HG02981 (cell line): Measurements from ENCODE around the gene C1orf210.

Source experiments
- ATAC-seq: cut with Tn5 transposase; IDR thresholded peaks from one replicate; pipeline ENCODE4 v1.9.1; 2021; ENCODE audit warnings: mild to moderate bottlenecking, moderate library complexity; ENCODE audit not compliant: unreplicated experiment

Gene C1orf210

DNA sequence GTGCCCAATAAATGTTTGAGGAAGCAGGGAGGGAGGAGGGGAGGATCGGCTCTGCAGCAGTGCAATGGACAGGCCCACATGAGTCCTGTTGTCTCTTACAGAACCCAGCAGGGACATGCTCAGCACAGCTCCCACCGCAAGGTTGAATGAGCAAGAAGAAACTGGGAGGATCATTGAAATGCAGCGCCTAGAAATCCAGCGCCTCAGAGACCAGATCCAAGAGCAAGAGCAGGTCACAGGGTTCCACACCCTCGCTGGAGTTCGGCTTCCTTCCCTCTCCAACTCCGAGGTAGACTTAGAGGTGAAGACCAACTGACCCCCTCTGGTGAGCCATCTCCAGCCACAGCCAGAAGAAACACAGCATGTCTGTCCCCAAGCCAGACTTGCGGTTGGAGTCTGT is 31.5 kb downstream of the C1orf210 start:
- ATAC-seq, result no peak

DNA sequence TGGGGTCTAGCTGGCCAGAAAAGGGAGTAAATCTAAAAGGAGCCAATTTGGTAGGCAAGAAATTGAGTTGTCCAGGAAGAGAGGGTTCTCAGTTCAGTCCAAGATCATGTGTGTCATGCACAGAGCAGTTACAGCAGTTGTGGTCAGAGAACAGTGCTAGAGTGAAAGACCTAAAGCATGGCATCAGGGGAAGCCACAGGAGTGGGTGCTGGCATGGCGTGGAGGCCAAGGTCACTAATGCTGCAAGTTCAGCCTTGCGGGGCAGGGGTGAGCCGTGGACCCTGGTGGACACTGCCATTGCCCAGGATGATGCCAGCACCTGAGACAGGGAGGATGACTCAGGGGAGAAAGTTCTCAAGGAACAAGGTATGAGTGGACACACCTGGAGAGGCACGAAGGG is 32.2 kb downstream of the C1orf210 start:
- ATAC-seq, result no peak

DNA sequence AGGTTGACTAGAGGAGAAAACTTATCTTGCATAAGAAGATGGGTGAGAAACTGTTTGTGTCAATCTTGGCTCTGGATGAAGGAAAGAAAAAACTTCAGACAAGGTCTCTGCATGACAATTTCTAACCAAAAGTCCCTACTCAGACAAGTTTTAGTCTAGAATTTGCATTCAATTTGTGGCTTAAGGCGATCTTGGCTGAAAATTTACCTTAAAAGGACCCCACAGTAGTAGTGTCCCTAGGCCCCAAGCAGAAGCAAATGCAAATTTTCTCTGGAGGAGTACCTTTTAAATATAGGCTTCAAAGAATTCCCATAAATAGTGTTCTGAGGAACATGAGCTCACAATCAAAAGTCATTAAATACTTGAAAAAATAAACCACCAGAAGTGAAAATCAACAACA is 33.2 kb downstream of the C1orf210 start:
- ATAC-seq, result no peak

DNA sequence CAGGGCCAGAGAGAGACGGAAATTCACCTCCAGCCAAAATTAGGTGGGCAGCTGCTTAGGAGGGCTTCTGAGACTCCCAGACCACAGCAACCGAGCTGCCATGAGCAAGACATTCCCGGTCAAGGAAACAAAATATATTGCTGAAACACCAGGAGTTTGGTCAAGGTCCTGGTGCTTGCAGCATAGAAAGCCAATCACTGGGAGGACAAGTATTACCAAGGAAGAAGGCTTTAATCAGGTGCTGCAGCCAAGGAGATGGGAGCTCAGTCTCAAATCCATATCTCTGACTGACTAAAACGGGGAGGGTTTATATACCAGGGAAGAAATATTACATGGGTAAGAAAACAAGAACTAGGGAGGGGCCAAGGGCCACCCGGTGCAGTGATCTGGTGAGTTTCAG is 34.4 kb downstream of the C1orf210 start:
- ATAC-seq, result no peak

DNA sequence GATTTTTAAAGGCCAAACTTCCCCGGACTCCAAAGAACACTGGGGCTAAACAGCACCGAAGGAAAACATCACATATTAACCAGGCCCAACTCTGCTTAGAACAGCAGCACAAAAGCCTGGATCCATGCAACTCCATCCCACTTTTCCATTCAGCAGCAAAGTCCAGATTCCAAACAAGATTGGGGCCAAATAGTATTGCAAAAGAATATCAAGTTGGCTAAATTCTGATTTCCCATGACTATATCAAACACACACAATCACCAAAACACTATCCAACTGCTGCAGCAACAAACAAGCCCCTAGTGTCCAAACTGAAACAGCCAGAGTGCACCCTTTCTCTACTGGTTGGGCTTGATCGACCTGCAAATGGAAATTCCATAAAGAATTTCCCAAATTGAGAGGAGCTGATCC is 35.0 kb downstream of the C1orf210 start:
- ATAC-seq, result no peak

DNA sequence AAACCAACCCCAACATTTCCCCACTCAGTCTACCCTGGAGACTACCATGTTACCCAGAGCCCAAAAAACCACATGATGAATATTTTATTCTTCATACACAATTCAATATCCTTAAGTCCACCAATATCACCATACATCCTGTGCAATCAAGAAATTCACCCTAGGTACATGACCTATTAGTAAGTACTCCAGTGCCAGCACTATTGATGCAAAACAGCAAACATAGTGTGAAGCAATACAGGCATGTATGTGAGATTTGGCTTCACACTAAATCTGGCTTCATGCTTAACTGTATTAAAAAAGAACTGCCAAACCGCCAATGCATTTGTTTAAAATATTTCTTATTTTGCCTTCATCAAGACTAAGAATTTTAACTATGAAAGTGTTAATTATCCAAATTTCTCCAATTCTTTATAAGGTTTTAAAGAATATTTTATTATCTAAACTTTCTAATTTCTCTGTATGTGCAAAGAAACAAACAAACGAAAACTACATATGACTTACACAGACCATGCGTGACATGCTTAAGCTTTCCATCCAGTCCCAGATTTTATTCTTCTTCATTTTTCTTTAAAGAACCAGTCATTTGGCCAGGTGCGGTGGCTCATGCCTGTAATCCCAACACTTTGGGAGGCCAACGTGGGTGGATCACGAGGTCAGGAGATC is 38.0 kb downstream of the C1orf210 start:
- ATAC-seq, result no peak

DNA sequence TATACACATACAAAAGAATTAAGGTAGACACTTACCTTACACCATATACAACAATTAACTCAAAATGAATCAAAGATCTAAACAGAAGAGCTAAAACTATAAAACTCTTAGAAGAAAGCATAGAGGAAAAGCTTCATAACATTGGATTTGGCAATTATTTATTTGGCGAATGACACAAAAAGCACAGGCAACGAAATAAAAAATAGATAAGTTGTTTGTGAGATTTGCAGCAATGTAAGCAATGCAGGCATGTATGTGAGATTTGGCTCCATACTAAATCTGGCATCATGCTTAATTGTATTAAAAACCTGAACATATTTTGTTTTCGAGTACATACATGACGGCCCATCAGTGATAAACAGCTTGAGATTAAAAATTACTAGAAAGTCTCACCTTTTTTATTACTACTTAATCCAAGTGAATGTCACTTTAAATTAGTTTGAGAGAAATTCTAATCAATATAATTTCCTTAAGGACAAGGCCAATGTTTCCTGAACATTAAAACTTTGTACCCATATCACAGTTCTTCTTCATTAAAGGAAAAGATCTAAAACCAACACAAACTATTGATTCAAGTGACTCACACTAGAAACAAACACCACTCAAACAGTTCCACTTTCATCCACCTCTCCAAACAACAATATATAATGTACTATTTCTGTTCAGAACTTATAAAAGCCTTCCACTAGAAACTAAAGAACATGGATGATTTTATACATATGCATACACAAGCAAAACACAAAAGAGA is 38.7 kb downstream of the C1orf210 start:
- ATAC-seq, result no peak

DNA sequence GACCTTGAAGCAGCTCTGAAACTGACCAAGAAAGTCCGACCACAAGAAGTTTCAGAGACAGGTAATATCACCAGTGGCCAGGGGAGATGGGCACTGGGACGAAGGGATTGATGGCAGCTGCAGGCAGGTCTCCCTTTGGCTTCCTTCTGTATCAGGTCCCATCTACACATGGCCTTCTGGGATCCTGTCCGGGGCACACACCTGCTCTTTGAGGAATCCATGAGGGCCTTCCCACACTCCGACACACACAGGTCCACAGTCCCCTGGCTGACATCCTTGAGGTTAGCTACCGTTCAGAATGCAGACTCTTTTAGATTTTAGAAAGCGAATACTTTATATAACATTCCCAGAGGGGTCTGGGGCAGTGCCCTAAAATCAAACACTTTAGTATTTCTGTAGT is 42.1 kb downstream of the C1orf210 start:
- no peak for ATAC-seq

DNA sequence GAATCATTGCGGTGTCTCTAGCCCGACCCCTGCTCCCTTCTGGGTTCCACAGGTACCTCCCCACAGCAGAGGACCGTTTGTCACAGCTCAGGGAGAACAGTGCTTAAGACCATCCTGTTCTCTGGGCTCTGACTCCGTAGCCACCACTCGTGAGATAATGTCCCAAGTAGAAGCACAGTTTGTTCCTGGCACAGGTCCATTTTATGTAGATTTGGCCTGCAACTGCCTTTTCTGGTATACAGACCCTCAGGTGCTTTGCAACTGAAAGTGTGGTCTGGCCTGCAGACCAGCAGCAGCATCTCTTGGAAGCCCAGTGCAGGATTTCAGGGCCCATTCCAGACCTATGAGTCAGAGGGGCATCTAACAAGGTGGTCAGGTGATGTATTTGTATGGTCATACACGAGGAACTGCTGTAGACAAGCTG is 44.0 kb downstream of the C1orf210 start:
- no peak for ATAC-seq

DNA sequence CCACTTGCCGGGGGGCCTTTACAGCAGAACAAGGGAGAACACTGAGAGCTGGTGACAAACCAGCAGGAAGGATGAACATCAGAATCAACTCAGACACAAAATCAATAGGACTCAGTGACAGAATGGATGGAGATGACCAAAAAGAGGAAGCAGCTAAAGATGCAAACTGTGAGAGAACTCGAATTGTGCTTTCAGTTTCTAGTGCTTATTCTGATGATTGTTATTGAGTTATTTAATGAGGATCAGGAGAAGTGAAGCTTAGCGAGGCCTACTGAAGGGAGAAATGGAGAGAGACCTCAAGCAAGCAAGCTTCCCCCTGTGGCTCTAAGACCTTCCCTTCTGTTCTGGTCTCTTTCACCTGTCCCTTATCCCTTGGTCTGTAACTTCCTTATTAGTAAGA is 45.9 kb downstream of the C1orf210 start:
- no peak for ATAC-seq

DNA sequence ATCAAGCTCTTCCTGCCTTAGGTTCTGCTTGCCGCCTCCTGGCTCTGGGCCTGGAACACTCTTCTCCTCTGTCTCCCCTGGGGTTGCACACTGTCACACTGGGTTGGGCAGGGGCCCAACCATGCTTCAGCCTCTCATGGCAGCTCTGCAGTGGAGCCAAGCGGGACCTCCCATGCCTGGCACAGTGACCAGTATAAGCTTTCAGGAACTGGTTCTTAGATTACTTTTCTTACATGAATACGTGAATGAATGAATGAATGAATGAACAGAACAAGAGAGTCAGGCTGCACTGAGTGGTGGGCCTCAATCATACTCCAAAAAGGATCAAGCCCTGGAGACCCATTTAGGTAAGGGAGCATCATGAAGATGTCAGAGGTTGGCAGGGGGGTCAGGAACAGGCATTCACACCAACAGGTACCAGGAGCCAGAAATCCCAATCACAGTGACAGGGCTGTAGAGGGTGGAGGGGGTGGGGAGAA is 46.4 kb downstream of the C1orf210 start:
- ATAC-seq, result no peak

DNA sequence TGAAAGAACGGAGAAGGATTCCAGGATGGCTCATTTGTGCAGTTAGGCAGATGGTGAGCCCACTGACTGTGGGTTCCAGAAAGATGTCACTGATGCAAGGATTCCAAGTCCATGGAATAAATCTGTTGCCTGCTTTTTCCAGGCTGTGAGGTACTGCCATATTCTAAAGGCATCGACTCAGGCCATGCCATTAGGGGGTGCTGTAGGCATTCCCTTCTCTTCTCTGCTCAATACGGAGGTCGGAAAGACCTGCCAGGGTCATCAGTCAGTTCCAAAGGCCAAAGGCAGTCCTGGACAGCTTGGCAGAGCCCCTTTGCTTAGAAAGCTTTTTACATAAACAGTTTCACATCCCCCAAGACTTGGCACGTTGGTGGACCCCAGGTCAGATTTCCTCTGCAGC is 47.3 kb downstream of the C1orf210 start:
- ATAC-seq, result no peak

DNA sequence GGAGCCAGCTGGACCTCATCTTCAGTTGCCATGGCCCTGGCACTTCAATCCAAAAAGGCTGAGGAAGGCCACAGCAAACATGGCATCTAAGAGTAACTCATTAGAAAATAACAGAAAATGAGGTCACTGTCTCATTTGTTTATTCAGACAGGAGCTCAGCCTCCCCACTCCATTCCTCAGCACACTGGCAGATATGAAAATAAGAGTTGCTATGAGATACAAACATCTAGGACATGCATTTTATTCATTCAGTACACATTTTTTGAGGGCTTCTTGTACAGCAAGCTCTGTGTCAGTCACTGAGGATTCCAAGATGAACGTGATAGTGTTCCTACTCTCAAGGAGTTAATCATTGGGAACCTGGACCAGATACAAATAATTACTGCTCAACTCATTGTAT is 48.3 kb downstream of the C1orf210 start:
- ATAC-seq, result no peak

DNA sequence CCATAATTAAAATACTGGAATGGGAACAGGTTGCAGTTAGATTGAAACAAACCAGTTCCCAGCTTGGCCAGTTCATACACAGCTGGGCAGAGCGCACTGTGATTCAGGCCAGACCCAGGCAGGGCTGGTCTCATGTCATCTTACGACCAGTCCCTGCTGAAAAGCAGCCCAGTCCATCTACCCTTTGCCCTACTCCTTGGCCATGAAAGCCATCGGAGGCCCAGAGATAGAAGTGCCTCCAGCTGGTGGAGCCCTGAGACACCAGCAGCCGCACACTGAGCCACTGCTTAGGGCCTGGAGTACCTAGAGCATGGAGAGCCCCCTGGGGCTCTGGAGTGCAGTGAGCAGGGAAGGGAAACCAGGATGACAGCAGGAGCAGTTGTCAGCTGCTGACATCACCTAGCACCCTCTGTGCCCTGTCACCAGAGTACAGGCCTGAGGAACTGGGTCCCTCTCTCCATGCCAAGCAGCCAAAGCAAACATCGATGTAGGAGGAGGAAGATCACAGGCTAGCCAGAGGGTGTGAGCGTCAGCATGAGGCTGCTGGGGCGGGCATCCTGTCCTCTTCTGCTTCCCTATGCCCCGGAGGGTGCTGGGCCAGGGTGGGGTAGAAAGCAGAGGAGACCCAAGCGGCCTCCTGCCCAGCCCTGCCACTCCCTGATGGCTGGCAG is 49.8 kb downstream of the C1orf210 start:
- no peak for ATAC-seq

DNA sequence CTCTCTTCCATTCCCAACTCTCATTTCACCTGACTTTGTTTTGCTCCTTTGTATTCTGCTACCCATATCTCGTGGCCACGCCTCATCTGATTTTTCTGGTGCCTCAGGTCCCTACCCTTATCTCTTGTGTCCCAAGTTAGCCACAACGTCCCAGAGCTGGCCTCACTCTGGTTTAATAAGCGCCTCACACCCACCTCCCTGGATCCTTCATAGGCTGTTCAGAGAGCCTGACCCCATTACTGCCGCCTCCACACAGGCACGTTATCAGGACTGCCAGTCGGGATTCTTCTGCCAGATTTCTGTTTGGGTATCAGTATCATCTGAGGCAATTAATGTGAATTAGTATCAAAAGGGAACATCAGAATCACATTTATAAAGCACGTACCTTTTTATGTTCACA is 50.3 kb downstream of the C1orf210 start:
- ATAC-seq, result no peak

DNA sequence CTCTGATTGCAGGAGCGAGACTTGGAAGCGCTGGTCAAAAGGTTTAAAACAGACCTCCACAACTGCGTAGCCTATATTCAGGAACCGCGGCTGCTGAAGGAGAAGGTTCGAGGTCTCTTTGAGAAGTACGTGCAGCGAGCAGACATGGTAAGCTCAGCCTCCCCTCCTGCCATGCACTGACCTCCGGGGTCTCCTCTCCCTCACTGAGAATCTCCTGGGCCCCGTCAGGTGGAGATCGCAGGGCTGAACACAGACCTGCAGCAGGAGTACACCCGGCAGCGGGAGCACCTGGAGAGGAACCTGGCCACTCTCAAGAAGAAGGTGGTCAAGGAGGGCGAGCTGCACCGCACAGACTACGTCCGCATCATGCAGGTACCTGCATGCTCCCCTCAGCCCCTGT is 51.1 kb downstream of the C1orf210 start:
- no peak for ATAC-seq

DNA sequence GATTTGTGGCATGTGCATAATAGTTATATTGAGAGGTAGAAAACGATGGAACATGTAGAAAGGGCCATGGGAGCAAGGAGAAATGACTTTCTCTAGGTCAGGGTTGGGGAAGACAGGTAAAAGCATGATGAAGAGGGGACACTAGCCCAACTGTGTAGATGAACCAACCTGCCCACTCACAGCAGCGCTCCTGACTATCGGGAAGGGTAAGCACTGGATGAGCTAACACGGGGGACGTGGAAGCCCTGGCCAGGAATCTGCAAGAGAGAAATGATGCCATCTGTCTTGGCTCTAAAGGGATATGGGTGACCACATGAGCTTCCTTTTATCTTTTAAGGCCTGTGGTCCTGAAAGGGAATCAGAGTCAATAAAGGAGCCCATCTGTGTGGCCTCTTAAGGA is 51.8 kb downstream of the C1orf210 start:
- no peak for ATAC-seq

DNA sequence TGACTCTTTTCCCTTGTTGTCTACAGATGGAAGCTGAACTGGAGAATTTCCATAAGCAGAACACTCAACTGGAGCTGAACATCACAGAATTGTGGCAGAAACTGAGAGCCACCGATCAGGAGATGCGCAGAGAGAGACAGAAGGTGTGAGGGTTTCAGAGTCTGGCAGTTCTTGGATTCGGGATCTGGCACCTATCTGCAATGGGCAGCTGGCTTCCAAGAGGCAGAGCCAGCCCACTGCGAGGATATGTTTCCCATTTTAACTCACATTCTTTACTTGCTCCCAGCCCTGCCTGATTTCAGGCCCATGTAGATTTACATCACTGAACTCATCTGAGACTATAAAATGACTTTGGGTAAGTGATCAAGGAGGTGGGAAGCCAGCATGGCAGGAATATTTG is 52.9 kb downstream of the C1orf210 start:
- no peak for ATAC-seq

DNA sequence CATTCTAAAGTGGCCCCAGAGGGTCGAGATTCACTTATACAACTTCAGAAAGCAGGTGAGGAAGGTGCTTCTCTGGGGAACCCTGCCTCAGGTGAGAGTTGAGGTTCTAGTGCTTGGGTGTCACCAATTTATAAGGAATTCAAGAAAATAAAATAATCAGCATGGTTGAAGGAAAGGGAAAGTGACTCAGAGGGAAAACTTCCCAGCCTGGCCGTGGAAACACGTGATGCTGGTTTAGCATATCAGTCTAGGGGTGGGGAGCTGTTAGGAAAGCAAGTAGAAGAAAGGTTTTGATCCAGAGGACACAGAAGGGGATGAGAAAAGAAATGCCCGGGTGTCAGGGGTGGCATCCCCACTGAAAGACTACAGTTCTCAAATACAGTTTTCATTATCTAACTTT is 53.3 kb downstream of the C1orf210 start:
- no peak for ATAC-seq
